ENCODE data around the gene DOCK9.

DOCK9 gene

GRCh38 chr13:98795220-98795619 lies 182.6 kb downstream of the DOCK9 start:
- H3K4me3 ChIP-seq (ENCODE audit: low read depth, low read length) = no peak overlapping the region
- no peak for DNase-seq (ENCODE audit: low read depth)
- TF ChIP-seq, protein P1, sequence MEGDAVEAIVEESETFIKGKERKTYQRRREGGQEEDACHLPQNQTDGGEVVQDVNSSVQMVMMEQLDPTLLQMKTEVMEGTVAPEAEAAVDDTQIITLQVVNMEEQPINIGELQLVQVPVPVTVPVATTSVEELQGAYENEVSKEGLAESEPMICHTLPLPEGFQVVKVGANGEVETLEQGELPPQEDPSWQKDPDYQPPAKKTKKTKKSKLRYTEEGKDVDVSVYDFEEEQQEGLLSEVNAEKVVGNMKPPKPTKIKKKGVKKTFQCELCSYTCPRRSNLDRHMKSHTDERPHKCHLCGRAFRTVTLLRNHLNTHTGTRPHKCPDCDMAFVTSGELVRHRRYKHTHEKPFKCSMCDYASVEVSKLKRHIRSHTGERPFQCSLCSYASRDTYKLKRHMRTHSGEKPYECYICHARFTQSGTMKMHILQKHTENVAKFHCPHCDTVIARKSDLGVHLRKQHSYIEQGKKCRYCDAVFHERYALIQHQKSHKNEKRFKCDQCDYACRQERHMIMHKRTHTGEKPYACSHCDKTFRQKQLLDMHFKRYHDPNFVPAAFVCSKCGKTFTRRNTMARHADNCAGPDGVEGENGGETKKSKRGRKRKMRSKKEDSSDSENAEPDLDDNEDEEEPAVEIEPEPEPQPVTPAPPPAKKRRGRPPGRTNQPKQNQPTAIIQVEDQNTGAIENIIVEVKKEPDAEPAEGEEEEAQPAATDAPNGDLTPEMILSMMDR (IDR thresholded peaks at IDR 0.05; ENCODE audit: low read depth, low read length, missing control alignments) = no peak

- TF ChIP-seq, protein P1 (IDR thresholded peaks at IDR 0.05; ENCODE audit: low read depth, low read length, missing control alignments) = no peak
- no peak overlapping the region for H3K4me3 ChIP-seq (ENCODE audit: low read depth, low read length)
- no peak for DNase-seq (ENCODE audit: low read depth)
These were observed 183.4 kb downstream of the DOCK9 start for GRCh38 chr13:98794498-98794897.

- H3K4me3 ChIP-seq (ENCODE audit: low read depth, low read length) = no peak overlapping the region
- TF ChIP-seq, protein P1 (IDR thresholded peaks at IDR 0.05; ENCODE audit: low read depth, low read length, missing control alignments) = no peak
- DNase-seq (ENCODE audit: low read depth) = no peak
These were observed 184.9 kb downstream of the DOCK9 start for GRCh38 chr13:98792785-98793495.

GRCh38 chr13:98792321-98792720 lies 185.5 kb downstream of the DOCK9 start:
- H3K4me3 ChIP-seq (ENCODE audit: low read depth, low read length) = no peak overlapping the region
- TF ChIP-seq, protein P1 (IDR thresholded peaks at IDR 0.05; ENCODE audit: low read depth, low read length, missing control alignments) = no peak
- no peak for DNase-seq (ENCODE audit: low read depth)

GRCh38 chr13:98791611-98792010 lies 186.3 kb downstream of the DOCK9 start:
- TF ChIP-seq, protein P1 (IDR thresholded peaks at IDR 0.05; ENCODE audit: low read depth, low read length, missing control alignments) = no peak
- no peak overlapping the region for H3K4me3 ChIP-seq (ENCODE audit: low read depth, low read length)
- no peak for DNase-seq (ENCODE audit: low read depth)

GRCh38 chr13:98787996-98788395 lies 189.9 kb downstream of the DOCK9 start:
- DNase-seq (ENCODE audit: low read depth) = no peak
- no peak overlapping the region for H3K4me3 ChIP-seq (ENCODE audit: low read depth, low read length)
- TF ChIP-seq, protein P1 (IDR thresholded peaks at IDR 0.05; ENCODE audit: low read depth, low read length, missing control alignments) = no peak

DNA sequence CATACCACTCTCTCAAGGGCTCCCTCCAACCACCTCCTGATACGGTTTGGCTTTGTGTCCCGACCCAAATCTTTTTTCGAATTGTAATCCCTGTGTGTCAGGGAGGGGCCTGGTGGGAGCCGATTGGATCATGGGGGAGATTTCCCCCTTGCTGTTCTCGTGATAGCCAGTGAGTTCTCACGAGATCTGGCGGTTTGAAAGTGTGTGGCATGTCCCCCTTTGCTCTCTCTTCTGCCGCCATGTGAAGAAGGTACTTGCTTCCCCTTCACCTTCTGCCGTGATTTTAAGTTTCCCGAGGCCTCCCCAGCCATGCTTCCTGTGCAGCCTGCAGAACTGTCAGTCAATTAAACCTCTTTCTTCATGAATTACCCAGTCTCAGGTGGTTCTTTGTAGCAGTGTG lies 190.7 kb downstream of the DOCK9 start:
- H3K4me3 ChIP-seq (ENCODE audit: low read depth, low read length) = no peak overlapping the region
- no peak for DNase-seq (ENCODE audit: low read depth)
- TF ChIP-seq, protein P1 (IDR thresholded peaks at IDR 0.05; ENCODE audit: low read depth, low read length, missing control alignments) = no peak
